NCI-H2081 (cell line): ENCODE data around the gene EPB41L4A.

Source experiments
- DNase-seq, 2 experiments: peaks; one replicate each; lab custom pipeline; 2025; lab: John Stamatoyannopoulos, UW

EPB41L4A gene

DNA sequence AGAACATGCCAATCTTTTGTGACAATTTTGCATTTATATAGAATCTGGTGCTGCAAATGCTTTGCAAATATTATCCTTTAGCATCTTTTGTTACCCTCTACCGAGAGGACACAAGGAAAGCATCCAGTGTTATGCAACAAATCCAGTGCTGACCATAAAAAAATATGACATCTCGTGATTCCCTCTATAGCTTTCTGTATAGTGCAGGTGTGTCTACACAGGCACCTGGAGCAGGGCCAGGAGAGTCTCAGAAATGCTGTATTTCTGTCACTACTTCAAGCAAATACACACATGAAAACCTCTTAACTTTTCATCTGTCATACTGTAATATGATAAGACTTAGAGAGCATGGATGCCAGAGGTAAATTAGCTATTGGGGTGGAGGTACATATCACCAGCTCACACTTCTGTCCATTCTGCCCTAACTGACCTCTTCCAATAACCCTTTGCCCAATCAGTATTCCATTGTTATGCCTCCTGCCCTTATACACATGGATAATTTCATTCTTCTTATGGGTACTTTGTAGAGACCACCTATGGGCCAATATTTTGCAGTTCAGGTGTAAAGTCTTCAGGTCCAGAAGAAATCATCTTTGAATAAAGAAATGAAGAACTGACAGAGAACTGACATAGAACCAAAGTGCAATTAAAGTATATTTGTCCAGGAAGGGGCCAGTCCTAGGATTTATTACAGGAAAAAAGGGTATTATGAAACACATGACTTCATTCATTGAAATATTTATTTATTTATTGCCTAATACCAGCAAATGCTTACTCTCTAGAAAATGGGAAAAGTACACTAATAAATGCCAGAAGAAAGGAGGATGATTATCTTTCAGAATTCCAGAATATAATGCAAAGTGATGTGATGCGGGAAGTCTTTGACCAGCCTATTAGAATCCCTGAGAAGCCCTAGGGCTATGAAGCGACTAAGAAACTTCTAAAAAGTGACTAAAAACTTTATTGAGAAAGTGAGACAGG, 106.5 kb downstream of the EPB41L4A start:
- peak in 1 of 2 experiments; percentile 7 for DNase-seq

- DNase-seq = no peak
Observed at GRCh38 chr5:112310746-112311145, 108.3 kb downstream of the EPB41L4A start.

DNA sequence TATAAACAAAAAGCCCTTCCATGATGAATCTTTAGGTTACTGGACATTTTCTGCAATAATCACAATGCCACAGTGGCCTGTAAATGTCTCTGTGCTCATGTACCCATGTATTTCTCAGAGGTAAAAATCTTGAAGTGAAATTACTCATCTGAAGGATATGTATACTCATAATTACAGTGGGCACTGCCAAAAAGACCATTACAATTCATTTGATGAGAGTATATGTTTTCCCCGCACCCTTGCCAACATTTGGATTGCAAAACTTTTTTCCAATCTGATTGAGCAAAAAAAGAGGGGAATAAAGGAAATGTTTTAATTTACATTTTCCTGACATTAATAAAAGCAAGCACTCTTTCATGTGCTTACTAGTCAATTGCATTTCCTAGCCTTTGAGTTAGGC, 110.5 kb downstream of the EPB41L4A start:
- DNase-seq = no peak

- DNase-seq = no peak
Observed at GRCh38 chr5:112306956-112307355, 112.1 kb downstream of the EPB41L4A start.

GRCh38 chr5:112304743-112305142, 114.3 kb downstream of the EPB41L4A start:
- no peak for DNase-seq

DNA sequence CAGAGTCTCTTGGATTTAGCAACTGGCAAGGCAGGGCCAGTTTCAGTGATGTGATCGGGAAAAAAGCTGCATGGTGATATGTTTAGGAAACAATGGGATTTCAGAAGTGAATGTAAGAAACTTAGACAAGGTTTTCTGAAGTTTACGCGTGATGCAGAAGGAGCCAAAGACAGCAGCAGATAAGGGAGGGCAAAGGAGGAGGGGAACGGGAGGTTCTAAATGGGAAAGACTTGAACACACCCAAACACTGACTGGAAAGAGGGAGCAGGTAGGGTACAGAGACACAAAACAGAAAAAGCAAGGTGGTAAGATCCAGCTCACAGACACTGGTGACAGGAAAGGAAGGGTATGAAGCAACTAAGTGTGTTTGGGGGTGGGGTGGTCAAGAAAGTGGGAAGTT, 115.4 kb downstream of the EPB41L4A start:
- DNase-seq = no peak

- DNase-seq = no peak
Observed at GRCh38 chr5:112294126-112294525, 125.0 kb downstream of the EPB41L4A start.

DNA sequence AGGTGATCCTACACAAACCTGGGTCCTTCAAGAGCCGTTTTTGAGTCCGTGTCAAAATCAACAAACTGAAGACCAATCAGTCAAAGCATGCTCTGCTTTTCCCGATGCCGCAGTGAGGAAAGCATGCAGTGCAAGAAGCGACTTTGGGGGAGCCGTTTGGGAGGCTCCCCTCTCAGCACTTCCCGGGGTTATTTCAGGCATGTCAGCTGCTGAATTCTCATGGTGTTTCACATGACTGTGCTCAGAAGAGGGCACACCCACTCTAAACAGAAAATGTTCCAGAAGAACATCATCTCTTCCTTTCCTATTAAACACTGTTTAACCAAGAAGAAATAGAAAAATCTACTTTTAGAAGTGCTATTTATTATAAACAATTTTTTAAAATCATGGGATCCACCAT, 125.5 kb downstream of the EPB41L4A start:
- DNase-seq = no peak

- peak in 1 of 2 experiments; percentile 9 for DNase-seq
Observed at GRCh38 chr5:112290691-112291090, 128.4 kb downstream of the EPB41L4A start.

- DNase-seq = no peak
Observed at GRCh38 chr5:112289465-112289864, 129.6 kb downstream of the EPB41L4A start.

DNA sequence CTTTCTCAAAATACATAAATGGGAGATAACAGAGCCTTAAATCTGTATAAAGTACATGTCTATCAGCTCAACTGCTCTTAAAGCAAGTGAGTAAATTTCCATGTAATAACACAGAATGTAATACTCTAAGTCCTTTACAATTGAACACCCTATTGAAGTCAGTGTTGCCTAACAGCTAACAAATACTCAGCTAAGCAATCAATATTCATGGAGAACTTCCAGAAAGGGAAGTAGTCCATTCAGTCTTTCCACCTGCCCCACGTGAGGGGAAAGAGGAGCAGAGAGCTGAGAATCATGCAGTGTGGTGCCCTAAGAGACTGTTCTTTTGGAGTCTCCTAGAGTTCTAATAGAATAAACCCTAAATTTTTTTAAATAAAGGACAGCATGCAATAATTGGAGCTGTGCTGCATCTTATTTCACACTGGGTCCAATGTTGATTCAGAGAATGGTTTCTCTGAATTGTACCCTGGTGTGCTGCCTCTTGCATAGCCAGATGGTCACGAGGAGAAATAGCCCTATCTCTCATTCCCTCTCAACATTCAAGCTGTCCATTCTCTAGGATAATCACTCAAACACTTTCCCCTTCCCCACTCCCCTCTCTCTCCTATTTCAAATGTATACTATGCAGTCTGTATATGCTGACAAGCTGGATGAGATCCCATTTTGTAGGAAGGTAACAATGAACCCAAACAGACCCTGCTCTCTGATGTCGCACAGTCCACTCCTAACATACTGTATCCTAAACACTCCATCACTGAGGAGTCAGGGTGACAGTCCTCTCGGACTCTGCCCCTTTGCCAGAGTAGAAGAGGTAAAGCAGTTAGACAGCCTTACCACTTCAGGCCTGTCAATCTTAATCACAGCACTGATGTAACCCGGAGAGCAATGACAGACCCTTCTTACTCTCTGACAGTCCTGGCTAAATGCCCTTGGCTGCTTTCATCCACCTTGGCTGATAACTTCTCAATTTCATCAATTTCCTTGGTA, 134.8 kb downstream of the EPB41L4A start:
- DNase-seq = no peak

GRCh38 chr5:112283034-112283582, 136.0 kb downstream of the EPB41L4A start:
- no peak for DNase-seq

GRCh38 chr5:112279082-112279481, 140.0 kb downstream of the EPB41L4A start:
- DNase-seq = no peak

- peak in 1 of 2 experiments; percentile 22 for DNase-seq
Observed at GRCh38 chr5:112276991-112277390, 142.1 kb downstream of the EPB41L4A start.

DNA sequence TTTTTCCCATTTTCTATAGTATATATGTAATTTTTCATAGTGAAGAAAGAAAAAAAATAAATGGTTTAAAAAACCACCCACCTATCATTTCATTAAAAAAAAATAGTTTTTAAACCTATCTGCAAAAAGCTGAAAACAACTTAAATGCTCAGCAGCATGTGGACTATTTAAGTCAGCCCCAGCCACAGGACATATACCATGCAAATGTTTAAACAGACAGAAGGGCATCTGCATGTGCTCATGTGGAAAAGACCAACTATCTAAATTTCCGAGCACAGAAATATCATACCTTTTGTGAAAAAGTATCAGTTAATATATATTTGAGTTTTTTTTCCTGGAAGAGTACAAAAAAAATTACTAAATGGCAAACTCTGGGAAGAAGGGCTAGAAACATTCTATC, 143.4 kb downstream of the EPB41L4A start:
- no peak for DNase-seq

- DNase-seq = no peak
Observed at GRCh38 chr5:112270299-112271293, 148.5 kb downstream of the EPB41L4A start.

GRCh38 chr5:112267231-112267630, 151.8 kb downstream of the EPB41L4A start:
- no peak for DNase-seq

DNA sequence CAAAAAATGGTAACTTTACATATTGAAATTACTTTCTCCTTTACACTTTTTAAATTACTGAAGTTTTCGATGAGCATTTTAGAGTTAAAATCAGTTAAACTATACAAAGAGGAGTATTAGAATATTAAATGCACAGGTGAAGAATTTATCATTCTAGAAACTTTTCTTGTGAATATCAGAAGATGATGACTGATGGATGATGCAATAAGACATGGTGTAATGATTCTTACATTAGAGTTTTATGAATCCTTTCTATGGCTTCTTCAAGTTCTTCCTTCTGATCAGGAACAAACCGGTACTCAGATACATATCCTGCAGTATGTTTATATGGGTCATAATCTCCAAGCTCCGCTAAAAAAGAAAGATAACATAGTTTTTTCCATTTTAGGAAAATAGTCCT, 154.4 kb downstream of the EPB41L4A start:
- no peak for DNase-seq

DNA sequence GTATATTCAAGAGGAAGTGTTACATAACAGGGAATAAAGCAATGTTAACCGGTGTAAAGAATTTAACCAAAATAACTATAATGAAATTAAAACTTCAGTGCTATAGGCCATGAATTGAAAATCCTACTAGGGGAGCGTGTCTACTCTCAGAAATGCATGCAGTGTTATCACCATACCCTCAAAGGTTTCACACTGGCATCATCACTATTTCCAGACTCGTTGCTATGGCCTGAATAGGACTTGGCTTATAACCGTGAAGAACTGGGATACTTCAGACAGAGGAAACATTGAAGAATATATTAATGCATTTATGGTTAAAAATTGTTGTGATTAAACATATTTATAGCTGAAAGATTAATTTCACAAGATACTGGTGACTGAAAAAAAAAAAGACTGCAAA, 154.9 kb downstream of the EPB41L4A start:
- no peak for DNase-seq

- no peak for DNase-seq
Observed at GRCh38 chr5:112263469-112263868, 155.6 kb downstream of the EPB41L4A start.

- DNase-seq = no peak
Observed at GRCh38 chr5:112258571-112258970, 160.5 kb downstream of the EPB41L4A start.
